GM06990 (cell line): ENCODE results near the gene EML4.
"Not testable (repeated sequence)": the region's sequence is repeated elsewhere in the genome, so short reads cannot be mapped to it uniquely, and the experiment has no call there.

Experiments used
- DNase-seq: peaks from one replicate; pipeline ENCODE4 v3.0.0-alpha.2; 2011; ENCODE audit not compliant: insufficient read length; ENCODE audit errors: extremely low read depth
- H3K27me3 ChIP-seq: replicated peaks from 2 replicates; pipeline ENCODE4 v1.6.0; 2011; ENCODE audit warnings: low read length; ENCODE audit not compliant: control insufficient read depth, insufficient read depth
- H3K36me3 ChIP-seq: 2 replicates; pipeline ENCODE4 v1.5.1; 2011; ENCODE audit warnings: low read length; ENCODE audit not compliant: control insufficient read depth, insufficient read depth
- H3K4me3 ChIP-seq: replicated peaks from 2 replicates; pipeline ENCODE4 v1.5.1; 2011; ENCODE audit warnings: low read depth, mild to moderate bottlenecking, control low read depth, low read length
- TF ChIP-seq, protein P1 (sequence below): IDR thresholded peaks from 2 replicates; pipeline ENCODE4 v1.5.1; 2011; ENCODE audit warnings: low read length, control low read depth, mild to moderate bottlenecking, inconsistent platforms; ENCODE audit not compliant: insufficient read depth, poor library complexity, severe bottlenecking

EML4 gene

DNA sequence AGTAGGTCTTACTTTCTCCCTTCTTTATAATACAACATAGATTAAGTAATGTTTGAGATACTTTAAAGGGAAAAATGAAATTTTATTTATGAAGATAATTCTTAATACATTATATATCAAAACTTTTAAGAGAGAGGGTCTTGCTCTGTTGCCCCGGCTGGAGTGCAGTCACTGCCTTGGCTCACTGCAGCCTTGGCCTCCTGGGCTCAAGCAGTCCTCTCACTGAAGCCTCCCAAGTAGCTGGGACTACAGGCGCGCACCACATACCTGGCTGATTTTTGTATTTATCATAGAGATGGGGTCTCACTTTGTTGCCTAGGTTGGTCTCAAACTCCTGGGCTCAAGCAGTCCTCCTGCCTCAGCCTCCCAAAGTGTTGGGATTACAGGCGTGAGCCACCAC is 97.1 kb downstream of the EML4 start:
- DNase-seq, result no peak
- H3K36me3 ChIP-seq, result no peaks in the 10 kb centered on the region; the same call in none of the 2 replicates
- TF ChIP-seq, protein P1, sequence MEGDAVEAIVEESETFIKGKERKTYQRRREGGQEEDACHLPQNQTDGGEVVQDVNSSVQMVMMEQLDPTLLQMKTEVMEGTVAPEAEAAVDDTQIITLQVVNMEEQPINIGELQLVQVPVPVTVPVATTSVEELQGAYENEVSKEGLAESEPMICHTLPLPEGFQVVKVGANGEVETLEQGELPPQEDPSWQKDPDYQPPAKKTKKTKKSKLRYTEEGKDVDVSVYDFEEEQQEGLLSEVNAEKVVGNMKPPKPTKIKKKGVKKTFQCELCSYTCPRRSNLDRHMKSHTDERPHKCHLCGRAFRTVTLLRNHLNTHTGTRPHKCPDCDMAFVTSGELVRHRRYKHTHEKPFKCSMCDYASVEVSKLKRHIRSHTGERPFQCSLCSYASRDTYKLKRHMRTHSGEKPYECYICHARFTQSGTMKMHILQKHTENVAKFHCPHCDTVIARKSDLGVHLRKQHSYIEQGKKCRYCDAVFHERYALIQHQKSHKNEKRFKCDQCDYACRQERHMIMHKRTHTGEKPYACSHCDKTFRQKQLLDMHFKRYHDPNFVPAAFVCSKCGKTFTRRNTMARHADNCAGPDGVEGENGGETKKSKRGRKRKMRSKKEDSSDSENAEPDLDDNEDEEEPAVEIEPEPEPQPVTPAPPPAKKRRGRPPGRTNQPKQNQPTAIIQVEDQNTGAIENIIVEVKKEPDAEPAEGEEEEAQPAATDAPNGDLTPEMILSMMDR, result no peak
- H3K27me3 ChIP-seq, result no peaks in the 10 kb centered on the region
- no peak overlapping the region for H3K4me3 ChIP-seq

DNA sequence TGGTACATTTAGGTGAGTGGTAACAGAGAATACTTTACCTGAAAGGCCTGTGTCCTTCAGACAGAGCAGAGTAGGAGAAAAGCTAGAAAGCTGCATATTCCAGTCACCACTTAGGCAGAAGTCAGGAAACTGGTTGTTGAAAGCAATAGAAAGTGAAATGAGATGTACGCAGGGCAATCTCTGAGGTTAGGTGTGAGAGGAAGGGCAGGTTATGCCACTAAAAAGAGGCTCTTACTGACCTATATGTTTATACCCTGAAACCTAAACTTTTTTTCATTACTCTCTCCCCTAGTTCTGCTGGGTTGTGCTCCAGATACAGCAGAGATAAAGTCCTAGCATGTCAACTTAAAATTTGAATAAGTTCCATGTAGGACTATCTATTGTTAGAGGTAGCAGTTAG is 98.4 kb downstream of the EML4 start:
- H3K36me3 ChIP-seq, result no peaks in the 10 kb centered on the region; the same call in none of the 2 replicates

DNA sequence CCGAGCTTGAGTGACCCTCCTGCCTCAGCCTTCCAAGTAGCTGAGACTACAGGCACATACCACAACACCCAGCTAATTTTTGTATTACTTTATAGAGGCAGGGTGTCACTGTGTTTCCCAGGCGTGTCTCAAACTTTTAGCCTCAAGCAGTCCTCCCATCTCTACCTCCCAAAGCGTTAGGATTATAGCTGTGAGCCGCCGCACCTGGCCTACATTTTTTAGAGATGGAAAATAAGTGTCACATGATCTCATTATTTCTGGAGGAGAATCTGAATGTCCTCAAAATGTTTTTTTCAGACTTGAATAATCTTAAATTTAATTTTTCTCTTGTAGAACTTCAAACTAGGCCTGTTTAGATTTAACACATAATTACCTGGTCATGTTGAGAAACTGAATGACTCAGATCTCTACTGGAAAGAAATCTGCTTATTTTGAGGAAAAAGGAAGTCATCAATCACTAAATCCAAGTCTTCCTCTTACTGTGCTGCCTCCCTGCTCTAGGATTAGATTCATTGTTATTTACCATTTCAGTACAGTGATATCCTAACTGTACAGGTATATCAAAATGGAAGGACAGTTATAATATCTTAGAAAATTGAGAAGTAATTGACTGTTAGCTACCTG is 99.5 kb downstream of the EML4 start:
- TF ChIP-seq, protein P1, result no peak
- H3K36me3 ChIP-seq, result no peaks in the 10 kb centered on the region; the same call in none of the 2 replicates
- DNase-seq, result no peak
- no peak overlapping the region for H3K4me3 ChIP-seq
- no peaks in the 10 kb centered on the region for H3K27me3 ChIP-seq

More for the DNA sequence above, 98.4 kb downstream of the EML4 start:
- TF ChIP-seq, protein P1, result no peak
- Histone ChIP-seq H3K4me3 (no peak overlapping the region), H3K27me3 (no peaks in the 10 kb centered on the region)
- DNase-seq, result no peak

DNA sequence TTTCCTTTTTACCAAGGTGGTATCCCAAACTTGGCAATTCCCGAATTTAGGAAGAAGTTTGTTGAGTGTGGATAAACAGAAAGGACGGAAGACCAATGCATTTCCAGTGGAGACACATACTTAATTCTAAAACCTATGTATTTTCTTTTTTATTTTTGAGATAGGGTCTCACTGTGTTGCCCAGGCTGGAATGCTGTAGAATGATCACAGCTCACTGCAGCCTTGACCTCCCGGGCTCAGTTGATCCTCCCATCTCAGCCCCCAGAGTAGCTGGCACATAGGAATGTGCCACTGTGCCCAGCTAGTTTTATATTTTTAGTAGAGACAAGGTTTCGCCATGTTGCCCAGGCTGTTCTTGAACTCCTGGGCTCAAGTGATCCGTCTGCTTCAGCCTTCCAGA is 101.6 kb downstream of the EML4 start:
- Histone ChIP-seq H3K36me3 (no peaks in the 10 kb centered on the region; the same call in none of the 2 replicates), H3K27me3 (no peaks in the 10 kb centered on the region), H3K4me3 (no peak overlapping the region)
- no peak for DNase-seq
- TF ChIP-seq, protein P1, result no peak

DNA sequence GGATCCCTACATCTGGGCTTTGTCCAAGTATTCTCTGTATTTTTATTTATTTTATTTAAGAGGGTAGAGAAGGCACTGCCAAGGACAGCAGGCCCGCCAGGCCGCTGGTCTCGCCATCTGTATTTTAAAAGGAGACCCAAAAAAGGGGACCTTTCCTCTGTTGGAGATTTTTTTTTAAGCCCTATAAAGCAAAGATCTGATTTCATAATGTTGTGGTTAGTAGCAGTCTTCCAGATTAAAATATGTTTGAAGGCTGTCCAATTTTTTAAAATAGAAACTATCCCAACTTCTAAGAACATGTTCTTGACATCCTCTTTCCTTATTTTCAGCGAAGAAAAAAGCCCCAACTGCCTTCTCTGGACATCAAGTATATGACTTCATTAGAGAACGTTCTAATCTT is 102.1 kb downstream of the EML4 start:
- H3K27me3 ChIP-seq, H3K4me3 ChIP-seq, DNase-seq, H3K36me3 ChIP-seq: not testable (repeated sequence)

DNA sequence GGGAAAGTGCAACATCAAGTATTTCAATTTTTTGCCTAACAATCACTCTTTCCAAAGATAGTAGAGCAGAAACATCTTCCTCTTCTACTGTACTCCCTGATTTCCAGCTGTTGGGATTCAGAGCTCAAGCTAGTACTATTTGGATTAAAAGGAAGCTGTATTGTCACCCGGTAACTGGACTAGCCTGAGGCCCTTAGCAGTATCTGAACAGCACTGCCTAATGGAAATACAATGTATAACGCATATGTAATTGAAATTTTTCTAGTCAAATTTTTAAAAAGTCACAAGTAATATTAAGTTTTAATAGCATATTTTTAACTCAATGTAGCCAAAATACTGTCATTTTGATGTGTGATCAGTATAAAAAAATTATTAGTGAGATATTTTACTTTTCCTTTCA is 105.7 kb downstream of the EML4 start:
- no peak for DNase-seq
- Histone ChIP-seq H3K4me3 (no peak overlapping the region), H3K27me3 (no peaks in the 10 kb centered on the region), H3K36me3 (no peaks in the 10 kb centered on the region; the same call in none of the 2 replicates)
- TF ChIP-seq, protein P1, result no peak
